Cardiac fibroblast (primary cell): ENCODE results near the gene REN.
A peak's percentile ranks its signal among the peaks of the same experiment; 100 is the strongest.

Source experiments
- DNase-seq, 2 donors: peaks; one replicate each; pipeline versions ENCODE4 v3.0.0 to v3.0.0-alpha.2; 2010; ENCODE audit warnings: low read depth in 2 of 2
- H3K4me3 ChIP-seq, 2 donors: replicated peaks in 1 of 2; 1 replicate in 1 of 2; 2 replicates in 1 of 2; pipeline ENCODE4 v1.5.1; 2011; ENCODE audit warnings: low read depth in 2 of 2, low read length in 2 of 2, mild to moderate bottlenecking in 2 of 2, moderate library complexity in 1 of 2
- TF ChIP-seq, protein P1 (sequence below): IDR thresholded peaks from one replicate; pipeline ENCODE4 v1.5.1; 2011; ENCODE audit warnings: low read depth, mild to moderate bottlenecking, low read length, inconsistent platforms

Gene REN

DNA sequence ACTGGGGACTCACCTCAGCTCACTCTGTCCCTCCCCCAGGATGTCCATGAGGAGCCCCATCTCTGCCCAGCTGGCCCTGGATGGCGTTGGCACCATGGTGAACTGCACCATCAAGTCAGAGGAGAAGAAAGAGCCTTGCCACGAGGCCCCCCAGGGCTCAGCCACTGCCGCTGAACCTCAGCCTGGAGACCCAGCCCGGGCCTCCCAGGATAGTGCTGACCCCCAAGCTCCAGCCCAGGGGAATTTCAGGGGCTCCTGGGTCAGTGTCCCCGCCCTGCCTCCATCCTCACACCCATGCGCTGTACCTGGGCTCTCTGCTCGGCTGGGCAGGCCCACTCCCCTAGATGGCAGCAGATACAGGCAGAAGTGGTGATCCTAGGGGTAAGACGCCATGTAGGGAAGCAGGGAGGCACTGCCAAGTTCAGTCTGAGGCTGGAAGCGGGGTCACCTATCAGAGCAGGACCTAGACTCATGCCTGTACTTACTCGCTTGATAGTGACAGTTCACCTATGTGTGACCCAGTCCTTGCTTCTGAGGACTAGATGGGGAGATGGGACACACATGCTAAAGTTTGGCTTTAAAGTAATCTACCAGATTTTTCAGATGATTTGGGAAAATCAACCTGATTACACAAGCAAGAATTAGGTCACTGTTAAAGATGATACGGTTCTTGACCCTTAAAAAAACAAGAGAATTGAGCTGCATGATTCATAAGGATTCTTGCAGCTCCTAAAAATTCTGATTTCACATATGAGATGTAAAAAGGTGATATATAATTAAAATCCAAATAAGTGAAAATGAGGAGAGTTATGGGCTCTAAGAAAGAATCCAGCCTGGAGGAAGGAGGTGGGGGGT, 53.0 kb downstream of the REN start:
- TF ChIP-seq, protein P1, sequence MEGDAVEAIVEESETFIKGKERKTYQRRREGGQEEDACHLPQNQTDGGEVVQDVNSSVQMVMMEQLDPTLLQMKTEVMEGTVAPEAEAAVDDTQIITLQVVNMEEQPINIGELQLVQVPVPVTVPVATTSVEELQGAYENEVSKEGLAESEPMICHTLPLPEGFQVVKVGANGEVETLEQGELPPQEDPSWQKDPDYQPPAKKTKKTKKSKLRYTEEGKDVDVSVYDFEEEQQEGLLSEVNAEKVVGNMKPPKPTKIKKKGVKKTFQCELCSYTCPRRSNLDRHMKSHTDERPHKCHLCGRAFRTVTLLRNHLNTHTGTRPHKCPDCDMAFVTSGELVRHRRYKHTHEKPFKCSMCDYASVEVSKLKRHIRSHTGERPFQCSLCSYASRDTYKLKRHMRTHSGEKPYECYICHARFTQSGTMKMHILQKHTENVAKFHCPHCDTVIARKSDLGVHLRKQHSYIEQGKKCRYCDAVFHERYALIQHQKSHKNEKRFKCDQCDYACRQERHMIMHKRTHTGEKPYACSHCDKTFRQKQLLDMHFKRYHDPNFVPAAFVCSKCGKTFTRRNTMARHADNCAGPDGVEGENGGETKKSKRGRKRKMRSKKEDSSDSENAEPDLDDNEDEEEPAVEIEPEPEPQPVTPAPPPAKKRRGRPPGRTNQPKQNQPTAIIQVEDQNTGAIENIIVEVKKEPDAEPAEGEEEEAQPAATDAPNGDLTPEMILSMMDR, result no peak
- peak in 1 of 2 donors; percentile 21 for DNase-seq
- no peak overlapping the region for H3K4me3 ChIP-seq

DNA sequence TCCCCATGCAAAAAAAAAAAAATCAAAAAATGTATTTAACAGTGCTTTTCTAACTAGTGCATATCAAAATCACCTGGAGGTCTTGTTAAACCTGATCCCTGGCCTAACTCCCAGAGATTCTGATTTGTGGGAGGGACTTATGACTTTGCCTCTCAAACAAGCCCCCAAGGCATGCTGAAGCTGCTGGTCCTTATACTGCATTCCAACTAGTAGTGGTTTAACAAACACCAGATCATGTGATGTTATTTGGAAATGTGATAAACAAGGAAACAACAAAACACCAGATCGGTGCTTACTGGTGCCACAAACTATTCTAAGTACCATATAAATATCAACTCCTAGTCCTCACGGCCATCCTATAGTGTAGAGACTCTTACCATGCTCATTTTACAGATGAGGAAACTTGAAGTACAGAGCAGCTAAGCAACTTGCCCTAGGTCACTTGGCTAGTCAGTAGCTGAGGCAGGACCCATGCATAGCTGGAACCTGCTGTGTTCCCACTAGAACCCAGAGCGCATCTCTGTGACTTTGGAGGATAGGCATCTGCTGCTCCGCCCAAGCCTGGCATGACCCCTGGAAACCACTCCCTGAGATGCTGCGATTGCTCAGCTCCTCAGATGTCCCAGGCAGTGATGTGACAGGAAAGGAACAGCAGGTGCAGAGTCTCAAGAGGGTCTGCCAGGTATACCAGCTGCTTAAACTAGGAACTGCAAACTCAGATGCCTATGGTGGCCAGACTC, 55.1 kb downstream of the REN start:
- no peak overlapping the region for H3K4me3 ChIP-seq
- TF ChIP-seq, protein P1, result no peak
- DNase-seq, result no peak

DNA sequence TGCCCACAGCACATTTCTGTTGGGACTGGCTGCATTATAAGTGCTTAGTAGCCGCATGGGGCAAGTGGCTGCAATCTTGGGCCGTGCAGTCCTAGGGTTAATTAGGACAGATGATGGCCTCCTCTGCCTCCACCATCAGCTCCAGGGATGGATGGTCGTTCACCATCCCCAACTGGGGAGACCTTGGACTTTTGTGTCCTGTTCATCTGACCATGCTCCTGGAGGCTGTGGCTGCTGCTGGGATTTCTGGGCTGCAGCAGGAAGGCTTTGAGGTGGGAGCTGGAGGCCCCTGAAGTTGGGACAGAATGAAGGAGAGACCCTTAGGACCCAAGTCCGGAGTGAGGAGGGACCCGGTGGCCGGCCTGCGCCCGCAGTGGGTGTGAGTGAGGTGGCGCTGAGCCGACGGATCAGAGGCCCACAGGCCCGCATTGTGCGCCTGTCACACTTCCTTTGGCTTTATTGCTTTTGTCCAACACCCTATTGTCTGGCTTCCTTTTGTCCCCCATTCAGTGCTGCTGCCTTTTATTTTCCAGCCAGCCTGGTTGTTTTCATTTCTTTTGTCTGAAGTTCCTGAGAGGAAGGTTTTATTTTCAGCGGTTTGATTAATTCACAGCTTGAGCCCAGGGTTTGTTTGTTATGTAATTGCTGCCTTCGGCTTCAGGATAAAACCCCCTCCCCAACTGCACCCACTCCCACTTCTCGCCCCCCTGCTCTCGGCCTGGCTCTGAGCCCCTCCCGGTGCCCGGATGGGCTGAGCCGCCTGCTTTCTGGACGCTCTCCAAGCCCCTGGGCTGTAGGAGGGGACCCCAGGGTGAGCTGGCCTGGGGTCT, 57.6 kb downstream of the REN start:
- TF ChIP-seq, protein P1, result no peak
- H3K4me3 ChIP-seq, result no peak overlapping the region
- no peak for DNase-seq

DNA sequence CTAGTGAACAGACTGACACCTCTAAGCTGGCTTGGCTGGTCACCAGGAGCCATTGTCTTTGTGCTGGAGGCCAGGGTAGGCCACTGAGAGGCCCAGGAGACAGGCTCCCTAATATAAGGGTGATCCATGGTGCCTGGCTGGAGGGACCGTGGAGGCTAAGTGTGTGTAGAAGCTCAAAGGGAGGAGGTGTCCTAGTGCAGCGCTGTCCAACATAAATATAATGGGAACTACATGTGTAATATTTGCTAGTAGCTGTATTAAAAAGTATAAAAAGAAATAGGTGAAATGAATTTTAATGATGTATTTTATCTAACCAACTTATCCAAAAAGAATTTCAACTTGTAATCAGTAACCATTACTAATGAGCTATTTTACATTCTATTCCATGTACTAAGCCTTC, 58.2 kb downstream of the REN start:
- no peak overlapping the region for H3K4me3 ChIP-seq
- TF ChIP-seq, protein P1, result no peak
- no peak for DNase-seq

DNA sequence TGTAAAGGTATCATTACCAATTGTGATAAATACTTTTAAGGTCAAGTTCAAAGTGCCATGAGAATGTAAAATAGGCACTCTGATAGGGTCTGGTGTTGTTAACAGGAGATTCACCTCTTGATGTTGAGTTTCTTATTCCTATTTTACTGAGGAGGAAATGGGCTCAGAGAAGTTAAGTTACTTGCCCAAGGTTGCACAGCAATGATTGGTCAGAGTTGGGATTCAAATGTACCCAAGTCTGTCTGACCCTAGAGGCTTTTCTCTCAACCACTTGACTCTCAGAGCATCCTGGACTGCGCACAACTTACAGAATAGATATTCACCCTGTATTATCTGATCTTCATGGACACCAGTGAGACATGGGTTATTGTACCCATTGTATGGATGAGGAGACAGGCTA, 59.3 kb downstream of the REN start:
- no peak overlapping the region for H3K4me3 ChIP-seq
- TF ChIP-seq, protein P1, result no peak
- no peak for DNase-seq

DNA sequence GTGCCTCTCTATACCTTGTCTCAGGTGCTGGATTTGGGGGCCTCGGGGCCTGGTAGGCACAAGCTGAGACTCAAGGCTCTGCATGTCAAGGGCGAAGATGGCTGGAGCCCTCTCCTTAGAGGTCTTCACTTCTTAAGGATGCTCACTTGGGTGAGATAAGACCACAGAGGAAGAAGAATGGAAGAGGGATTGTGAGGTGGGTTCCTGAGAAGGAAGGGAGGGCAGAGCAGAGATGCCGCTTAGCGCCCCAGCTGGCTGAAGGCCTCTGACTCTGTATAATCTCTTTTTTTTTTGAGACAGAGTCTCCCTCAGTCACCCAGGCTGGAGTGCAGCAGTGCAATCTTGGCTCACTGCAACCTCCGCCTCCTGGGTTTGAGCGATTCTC, 61.0 kb downstream of the REN start:
- no peak for DNase-seq
- TF ChIP-seq, protein P1, result no peak

More for the DNA sequence above, 61.0 kb downstream of the REN start:
- H3K4me3 ChIP-seq, result no peak overlapping the region
